GM21576 (cell line): ENCODE measurements around the gene PRXL2B.
A peak's percentile ranks its signal among the peaks of the same experiment; 100 is the strongest.
"Not testable (repeated sequence)": the region's sequence is repeated elsewhere in the genome, so short reads cannot be mapped to it uniquely, and the experiment has no call there.

Experiments
- ATAC-seq: cut with Tn5 transposase; IDR thresholded peaks from one replicate; pipeline ENCODE4 v1.9.1; 2021; ENCODE audit warnings: mild to moderate bottlenecking, moderate library complexity; ENCODE audit not compliant: unreplicated experiment

The PRXL2B gene

GRCh38 chr1:2550309-2550861, 36.2 kb upstream of the PRXL2B start:
- ATAC-seq: not testable (repeated sequence)

DNA sequence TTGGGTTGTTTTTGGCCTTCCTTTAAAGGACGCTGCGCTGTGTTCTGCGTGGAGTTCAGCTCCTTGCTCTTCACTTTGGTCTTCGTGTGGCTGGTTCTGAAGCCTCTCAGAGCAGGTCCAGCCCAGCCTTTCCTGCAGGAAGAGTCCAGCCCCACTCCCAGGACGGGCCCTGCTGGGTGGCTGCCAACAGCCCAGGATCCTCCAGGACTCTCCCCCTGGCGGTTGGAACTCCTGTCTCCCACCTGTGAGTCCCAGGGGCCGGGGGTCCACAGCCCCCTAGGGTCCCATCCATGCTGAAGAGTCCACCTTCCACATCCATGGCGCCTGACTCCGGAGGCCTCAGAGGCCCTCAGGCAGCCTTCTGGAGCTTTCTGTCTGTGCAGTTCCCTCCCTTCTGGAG, 35.0 kb upstream of the PRXL2B start:
- not testable (repeated sequence) for ATAC-seq

GRCh38 chr1:2552189-2552588, 34.4 kb upstream of the PRXL2B start:
- no peak for ATAC-seq

DNA sequence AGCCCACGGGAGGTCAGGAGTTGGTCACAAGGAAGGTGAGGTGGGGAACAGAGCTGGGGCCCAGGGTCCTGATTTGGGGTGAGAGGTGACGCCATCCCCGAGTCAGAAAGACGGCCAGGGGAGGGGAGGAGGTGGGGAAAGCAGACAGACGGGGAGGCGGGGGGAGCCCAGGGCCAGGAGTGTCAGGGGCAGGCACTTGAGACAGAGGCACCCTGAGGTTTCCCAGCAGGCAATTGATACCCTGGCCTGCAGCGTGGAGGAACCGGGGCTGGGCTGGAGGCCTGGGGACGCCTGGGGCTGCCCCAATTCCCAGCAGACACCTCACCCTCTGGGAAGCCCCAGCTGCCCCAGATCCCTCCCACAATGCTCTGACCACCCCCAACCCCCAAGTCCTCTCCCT, 33.5 kb upstream of the PRXL2B start:
- ATAC-seq: not testable (repeated sequence)

- no peak for ATAC-seq
These were observed 32.5 kb upstream of the PRXL2B start for GRCh38 chr1:2553871-2554620.

- ATAC-seq: no peak
These were observed 31.8 kb upstream of the PRXL2B start for GRCh38 chr1:2554621-2555387.

DNA sequence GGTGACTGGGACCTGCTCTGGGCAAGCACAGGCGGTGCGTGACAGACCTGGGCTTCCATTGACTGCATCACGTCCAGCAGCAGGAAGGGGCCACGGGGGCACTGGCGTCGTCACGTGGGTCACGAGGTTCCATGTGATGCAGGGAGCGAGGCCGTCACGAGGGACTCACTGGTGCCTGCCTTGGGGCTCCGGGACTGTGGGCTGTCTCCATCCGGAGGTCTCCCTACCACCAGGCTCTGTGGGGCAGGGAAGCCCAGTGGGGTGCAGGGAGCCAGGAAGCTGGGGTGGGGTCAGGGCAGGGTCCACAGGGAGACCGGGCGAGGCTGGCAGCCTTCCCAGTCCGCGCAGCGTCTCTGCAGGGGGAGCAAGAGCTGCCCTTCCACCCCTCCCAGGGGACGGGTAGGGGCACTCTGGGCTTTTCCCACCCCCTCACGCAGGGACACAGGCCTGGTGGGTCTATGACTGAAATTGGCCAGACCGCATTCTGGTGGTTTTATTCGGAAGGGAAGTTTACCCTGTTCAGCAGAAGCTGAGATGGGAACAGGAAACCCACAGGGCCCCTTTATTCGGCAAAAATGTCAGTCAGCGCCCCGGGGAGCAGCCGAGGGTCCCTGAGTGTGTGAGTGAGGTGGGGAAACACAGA, 30.8 kb upstream of the PRXL2B start:
- ATAC-seq: peak; percentile 31

DNA sequence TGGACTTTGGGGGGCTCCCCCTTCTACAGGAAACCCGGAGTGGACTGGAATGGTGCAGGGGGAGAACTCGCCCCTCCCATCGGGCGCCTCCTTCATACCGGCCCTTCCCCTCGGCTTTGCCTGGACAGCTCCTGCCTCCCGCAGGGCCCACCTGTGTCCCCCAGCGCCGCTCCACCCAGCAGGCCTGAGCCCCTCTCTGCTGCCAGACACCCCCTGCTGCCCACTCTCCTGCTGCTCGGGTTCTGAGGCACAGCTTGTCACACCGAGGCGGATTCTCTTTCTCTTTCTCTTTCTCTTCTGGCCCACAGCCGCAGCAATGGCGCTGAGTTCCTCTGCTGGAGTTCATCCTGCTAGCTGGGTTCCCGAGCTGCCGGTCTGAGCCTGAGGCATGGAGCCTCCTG, 30.3 kb upstream of the PRXL2B start, which contains the start of gene TNFRSF14:
TNFRSF14 (plus strand) TSS at position 95 of the 401 bp plus-strand sequence; CDS start at position 389, 294 bp downstream.
- ATAC-seq: peak; percentile 23

DNA sequence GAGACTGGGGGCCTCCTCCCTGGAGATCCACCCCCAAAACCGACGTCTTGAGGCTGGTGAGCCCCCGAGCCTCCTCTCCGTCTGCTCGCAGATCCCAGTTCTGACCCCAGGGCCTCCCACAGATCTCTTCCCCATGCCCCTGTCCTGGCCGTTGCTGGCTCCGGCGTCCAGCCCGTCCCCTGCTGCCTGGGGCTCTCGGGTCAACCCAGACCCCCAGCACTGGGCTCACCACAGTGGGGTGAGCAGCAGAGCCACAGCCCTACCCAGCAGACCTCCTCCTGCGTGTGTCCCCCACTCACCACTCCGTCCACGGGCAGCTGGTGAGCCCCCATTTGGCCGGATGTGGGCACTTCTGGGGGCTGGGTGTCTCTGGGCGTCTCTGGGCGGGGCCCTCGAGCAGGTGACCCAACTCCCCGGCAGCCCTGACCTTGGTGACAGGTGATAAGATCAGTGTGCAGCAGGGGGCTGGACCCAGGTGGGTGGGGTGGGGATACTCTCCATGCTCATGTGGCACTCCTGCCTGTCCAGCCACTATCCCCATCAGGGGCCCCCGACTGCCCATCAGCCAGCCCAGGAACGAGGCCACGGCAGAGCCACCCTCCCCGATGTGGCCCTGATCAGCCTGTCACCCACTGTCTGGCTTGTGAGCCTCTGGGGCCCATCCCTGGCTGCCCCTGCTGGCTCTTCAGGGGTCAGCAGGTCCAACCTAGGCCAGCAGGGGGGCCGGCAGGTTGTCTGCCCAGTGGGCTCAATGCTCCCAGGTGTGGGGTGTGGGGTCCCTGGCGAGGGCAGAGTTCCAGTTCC, 29.7 kb upstream of the PRXL2B start:
- no peak for ATAC-seq

DNA sequence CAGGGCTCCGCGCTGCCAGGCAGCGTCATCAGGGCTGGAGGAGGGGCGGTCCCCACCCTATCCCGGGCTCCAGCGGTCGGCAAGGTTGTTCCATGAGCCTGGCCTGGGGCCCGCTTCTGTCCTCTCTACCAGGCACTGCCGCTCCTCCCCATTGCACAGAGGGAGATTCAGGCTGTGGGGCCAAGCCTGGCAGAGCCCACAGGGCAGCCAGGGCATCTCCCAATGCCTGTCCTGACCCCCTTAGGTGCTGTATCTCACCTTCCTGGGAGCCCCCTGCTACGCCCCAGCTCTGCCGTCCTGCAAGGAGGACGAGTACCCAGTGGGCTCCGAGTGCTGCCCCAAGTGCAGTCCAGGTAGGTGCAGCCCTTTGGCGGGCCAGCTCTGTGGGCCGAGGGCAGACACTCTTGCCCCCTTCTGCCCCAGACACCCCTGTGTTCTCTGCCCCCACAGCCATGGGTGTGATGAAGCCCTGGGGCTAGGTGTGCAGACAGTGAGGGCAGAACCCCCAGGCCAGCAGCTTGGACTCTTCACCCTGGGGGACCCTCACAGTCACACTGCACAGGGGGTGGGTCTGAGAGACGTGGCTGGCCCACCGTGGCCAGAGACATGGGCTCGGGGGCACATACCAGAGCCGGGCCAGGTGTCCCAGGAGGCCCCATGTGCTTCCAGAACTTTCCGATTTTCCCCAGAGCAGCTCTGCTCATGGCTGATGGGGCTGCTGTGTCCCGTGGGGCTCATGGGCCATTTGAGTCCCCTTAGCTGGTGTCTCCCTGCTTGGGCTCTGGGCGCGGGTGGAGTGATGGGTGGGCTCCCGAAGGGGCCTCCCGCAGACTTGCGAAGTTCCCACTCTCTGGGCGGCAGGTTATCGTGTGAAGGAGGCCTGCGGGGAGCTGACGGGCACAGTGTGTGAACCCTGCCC, 28.8 kb upstream of the PRXL2B start:
- ATAC-seq: no peak

DNA sequence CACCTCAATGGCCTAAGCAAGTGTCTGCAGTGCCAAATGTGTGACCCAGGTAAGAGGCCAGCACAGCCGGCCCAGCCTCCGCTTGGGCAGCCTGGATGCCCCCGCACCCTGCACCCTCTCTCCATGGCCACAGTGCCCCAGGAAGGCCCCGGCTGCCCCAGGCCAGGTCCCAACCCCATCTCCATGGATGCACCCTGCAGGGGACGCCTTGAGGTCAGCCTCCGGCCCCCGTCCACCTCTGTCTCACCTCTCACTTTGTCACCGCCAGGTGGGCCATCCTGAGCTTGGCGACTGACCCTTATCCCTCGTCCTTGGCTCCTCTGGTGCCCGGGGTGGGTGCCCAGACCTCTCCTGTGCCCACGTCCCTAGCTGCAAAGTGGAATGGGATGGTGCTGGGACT, 28.2 kb upstream of the PRXL2B start:
- no peak for ATAC-seq

GRCh38 chr1:2558861-2559260, 27.7 kb upstream of the PRXL2B start:
- no peak for ATAC-seq

DNA sequence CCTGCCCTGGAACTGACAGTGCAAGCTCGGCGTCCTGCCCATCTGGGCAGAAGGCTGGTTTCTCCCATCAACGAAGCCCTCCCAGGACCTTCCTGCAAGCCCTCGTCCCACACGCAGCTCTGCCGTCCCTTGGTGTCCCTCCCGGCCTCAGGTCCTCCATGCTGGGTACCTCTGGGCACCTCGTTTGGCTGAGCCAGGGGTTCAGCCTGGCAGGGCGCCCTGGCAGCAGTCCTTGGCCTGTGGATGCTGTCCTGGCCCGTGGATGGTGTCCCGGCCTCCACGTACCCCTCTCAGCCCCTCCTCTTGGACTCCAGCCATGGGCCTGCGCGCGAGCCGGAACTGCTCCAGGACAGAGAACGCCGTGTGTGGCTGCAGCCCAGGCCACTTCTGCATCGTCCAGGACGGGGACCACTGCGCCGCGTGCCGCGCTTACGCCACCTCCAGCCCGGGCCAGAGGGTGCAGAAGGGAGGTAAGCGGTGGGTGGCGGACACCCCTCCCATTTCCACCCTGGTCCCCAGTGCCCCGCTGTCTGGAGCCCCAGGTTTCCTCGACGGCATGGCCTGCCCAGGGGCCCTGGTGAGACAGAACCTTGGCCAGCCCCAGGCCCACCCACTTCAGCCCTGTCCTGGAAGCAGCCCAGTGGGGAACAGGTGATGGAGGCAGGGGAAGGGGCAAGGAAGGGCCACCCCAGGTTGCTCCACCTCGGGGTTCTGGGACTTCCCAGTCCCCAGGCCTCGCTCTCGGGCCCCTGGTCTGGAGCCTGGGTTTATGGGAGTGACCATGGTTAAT, 26.9 kb upstream of the PRXL2B start:
- ATAC-seq: no peak

- no peak for ATAC-seq
These were observed 26.1 kb upstream of the PRXL2B start for GRCh38 chr1:2560299-2561073.

GRCh38 chr1:2561446-2561845, 25.1 kb upstream of the PRXL2B start:
- ATAC-seq: no peak

- no peak for ATAC-seq
These were observed 24.4 kb upstream of the PRXL2B start for GRCh38 chr1:2561898-2562895.

GRCh38 chr1:2563205-2563604, 23.4 kb upstream of the PRXL2B start:
- ATAC-seq: no peak
